ENCODE results near the gene GLUD1.
A peak's percentile ranks its signal among the peaks of the same experiment; 100 is the strongest.
"Not testable (repeated sequence)": the region's sequence is repeated elsewhere in the genome, so short reads cannot be mapped to it uniquely, and the experiment has no call there.

GLUD1 gene

DNA sequence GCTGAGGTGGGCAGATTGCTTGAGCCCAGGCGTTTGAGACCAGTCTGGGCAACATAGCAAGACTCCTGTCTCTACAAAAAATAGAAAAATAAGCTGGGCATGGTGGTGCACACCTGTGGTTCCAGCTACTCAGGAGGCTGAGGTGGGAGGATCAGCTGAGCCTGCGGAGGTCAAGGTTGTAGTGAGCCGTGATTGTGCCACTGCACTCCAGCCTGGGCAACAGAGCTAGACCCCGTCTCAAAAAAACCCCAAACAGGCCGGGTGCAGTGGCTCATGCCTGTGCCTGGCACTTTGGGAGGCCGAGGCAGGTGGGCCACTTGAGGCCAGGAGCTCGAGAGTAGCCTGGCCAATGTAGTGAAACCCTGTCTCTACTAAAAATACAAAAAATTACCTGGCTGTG is 51.1 kb downstream of the GLUD1 start:
- DNase-seq (ENCODE audit: low spot score), result not testable (repeated sequence)

DNA sequence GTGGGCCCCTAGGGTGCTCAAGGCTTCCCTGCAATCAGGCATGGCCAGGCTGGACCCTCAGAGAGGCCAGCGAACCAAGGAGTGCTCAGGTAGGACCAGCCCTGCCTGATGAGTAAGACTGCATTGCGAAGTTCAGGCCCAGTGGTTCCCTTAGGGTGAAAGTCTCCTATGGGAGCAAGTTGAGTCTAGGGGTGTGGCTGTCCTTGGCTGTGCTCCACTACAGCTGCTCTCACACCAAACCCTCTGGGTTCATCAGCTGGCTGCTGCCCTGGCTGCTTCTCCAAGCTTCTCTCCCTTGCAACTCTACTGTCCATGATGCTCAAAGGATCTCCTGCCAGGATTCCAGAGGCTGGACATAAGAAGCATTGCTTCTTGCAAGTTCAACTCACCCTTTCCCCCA is 55.9 kb downstream of the GLUD1 start:
- DNase-seq (ENCODE audit: low spot score), result no peak

DNA sequence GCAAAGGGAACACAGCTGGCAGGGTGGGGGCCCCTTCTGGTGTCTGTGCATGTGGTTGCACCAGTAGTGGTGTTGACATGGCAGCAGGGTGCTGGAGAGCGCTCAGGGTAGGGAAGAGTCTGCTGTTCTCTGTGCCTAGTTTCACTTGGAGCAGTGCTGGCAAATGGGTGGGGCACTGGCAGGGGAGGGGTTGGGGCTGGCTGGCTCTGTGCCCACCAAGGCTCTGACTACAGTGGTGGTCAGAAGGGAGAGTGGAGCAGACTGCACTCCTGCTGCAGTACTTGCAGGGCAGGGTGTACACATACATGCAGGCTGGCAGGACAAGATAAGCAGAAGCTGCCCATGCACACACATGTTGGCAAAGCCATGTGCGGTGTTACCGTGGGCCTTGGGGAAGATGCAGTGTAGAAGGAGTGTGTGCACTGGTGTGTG is 56.3 kb downstream of the GLUD1 start:
- DNase-seq (ENCODE audit: low spot score), result no peak

DNA sequence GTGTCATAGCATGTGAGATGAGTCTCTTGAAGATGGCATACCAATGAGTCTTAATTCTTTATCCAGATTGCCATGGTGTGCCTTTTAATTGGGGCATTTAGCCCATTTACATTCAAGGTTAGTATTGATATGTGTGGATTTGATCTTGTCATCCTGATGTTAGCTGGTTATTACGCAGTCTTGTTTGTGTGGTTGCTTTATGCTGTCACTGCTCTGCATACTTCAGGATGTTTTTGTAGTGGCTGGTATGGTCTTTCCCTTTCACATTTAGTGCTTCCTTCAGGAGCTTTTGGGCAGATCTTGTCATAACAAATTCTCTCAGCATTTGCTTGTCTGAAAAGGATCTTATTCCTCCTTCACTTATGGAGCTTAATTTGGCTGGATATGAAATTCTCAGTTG is 58.0 kb downstream of the GLUD1 start:
- no peak for DNase-seq (ENCODE audit: low spot score)

DNA sequence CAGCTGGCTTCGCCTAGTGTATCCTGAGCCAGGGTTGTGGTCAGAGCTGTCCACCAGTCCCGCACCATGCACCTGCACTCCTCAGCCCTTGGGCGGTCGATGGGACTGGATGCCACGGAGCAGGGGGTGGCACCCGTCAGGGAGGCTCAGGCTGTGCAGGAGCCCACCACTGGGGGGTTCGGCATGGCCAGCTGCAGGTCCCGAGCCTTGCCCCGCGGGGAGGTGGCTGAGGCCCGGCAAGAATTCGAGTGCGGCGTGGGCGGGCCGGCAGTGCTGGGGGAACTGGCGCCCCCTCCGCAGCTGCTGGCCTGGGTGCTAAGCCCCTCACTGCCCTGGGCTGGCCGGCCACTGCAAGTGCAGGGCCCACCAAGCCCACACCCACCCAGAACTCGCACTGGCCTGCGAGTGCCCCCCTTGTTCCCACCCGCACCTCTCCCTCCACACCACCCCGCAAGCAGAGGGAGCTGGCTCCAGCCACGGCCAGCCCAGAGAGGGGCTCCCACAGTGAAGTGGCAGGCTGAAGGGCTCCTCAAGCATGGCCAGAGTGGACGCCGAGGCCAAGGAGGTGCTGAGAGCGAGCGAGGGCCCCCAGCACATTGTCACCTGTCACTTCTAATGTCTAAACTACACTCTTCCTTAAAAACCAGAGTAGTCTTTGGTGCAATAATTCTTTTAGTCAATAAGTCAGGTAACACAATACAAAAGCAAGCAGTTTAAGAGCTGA is 63.6 kb downstream of the GLUD1 start:
- no peak for DNase-seq (ENCODE audit: low spot score)

DNA sequence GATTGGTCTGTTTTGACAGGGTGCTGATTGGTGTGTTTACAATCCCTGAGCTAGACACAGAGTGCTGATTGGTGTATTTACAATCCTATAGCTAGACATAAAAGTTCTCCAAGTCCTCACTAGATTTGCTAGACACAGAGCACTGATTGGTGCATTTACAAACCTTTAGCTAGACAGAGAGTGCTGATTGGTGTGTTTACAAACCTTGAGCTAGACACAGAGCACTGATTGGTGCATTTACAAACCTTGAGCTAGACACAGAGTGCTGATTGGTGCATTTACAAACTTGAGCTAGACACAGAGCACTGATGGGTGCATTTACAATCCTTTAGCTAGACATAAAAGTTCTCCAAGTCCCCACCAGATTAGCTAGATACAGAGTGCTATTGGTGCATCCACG is 64.2 kb downstream of the GLUD1 start:
- not testable (repeated sequence) for DNase-seq (ENCODE audit: low spot score)

DNA sequence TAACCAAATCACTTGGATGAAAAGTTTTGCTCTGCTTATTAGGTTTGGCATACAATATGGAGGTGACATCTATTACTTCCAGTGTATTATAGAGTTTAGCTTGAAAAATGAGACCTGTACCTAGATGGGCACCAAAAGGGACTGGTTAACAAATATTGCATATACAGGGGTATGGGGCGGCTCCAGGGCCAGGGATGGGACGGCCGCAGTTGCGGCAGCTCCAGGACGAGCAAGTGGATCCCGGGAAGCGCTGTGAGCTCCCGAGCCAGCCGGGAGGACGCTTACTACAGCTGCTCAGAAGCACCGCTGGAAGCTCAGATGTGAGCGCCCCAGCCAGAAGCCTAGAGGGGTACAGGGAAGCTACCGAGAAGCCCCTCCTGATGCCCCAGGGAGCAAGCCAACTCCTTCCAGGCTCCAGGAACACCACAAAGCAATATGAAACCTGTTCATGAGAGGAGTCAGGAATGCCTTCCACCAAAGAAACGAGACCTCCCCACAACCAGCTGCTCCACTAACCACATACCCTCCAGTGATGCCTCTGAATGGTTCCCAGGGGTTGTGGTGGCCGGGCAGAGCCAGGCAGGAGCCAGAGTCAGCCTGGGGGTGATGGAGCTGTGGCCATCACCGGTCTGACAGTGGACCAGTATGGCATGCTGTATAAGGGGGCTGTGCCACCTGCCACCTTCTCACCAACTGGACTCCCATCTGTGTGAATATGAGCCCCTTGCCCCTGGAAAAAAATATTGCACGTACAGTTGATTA is 67.7 kb downstream of the GLUD1 start:
- not testable (repeated sequence) for DNase-seq (ENCODE audit: low spot score)

DNA sequence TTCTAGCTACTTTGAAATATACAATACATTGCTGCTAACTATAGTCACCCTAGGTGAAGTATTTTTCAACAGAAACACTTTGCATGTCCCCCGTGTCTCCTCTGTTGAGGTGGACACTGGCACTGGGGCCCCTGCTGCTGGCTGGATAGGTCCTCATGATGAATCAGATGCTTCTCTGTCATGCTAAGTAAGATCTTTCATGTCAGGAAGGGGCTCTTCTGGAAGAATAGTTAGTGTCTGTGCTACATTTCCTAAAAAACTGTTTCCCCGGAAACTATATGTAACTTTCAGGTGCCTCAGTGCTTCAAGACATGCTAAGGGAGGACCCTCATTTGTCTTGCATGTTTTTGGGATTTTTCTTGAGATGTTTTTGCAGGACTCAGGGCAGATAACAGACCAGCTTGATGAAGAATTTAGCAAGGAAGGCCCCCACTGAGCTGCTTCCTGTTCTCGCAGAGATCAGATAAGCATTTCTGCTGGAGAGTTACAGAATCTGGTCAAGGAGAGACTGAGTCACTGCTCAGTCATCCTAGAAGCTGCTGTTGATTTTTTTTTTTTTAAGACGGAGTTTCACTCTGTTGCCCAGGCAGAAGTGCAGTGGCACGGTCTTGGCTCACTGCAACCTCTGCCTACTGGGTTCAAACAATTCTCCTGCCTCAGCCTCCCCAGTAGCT is 69.2 kb downstream of the GLUD1 start:
- DNase-seq (ENCODE audit: low spot score), result not testable (repeated sequence)

DNA sequence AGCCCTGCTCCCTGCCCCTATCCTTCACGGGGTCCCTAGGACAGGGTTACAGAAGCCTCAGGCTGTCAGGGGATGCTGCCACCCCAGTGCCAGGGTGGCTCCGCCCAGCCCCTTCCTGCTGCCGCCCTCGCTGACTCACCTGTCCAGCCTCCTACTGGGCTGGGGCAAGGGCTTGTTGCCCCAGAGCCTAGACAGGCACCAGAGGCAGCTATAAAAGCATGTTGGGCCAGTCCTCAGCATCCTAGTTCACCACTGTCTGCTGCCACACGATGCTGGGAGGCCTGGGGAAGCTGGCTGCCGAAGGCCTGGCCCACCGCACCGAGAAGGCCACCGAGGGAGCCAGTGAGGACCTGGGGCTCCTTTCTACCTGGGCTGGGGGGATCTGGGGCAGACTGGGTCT is 74.6 kb downstream of the GLUD1 start, which contains the start of gene FAM25A:
Gene FAM25A (plus strand): TSS at position 239 of the 400 bp plus-strand sequence. CDS start 31 bp downstream, at position 270.
- not testable (repeated sequence) for DNase-seq (ENCODE audit: low spot score)

DNA sequence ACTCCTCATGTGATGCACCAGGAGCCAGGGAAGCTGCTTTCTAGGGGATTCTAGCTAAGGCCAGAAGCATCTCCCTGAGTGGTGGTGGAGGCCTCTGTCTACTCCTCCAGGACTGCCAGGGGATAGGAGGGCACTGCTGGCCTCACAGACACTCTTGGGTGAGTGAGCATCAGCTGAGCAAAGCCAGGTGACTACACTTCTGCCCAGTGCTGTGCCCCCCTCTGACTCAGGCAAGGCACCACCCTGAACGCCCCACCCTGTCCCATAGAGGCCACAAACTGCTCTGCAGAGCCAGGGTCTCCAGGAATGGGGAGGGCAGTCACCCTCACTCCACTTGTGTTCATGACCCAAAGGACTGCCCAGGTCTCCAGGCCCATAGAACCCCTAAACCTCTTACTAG is 75.1 kb downstream of the GLUD1 start:
- not testable (repeated sequence) for DNase-seq (ENCODE audit: low spot score)

DNA sequence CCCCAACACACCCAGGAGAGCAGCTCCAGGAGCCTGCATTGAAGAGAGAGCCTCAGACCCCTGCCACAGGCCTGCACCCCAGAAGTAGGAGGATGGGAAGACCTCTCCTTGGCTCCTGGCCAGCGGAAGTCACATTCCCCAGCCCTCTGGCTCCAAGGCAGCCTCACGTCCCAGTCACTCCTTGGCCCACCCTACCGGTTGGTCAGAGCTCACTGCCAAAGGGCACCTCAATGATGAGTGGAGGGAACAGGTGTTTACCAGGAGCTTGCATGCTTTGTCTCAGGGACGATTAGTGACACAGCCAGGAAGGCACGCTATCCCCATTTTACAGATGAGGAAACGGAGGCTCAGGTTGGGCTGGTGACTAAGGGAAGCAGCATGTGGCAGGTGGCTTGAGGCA is 75.6 kb downstream of the GLUD1 start:
- not testable (repeated sequence) for DNase-seq (ENCODE audit: low spot score)

DNA sequence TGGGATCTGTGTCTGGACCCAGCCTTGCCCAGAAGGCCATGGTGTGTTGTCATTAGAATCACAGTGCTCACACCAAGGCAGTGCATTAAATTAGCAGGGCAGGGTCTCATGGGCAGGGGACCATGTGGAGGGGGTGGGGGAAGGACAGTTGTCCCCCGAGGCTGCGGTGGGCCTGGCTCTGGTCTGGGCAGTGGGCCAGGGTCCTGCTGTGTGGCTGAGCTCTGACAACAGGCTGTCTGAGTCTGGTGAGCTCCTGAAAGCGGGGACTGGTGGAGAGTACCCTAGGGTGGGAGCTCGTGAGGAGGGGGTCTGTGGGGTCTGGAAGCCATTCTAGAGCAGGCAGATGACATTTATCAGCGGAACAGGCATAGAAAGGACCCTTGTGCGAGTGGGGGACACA is 76.5 kb downstream of the GLUD1 start:
- DNase-seq (ENCODE audit: low spot score), result not testable (repeated sequence)

DNA sequence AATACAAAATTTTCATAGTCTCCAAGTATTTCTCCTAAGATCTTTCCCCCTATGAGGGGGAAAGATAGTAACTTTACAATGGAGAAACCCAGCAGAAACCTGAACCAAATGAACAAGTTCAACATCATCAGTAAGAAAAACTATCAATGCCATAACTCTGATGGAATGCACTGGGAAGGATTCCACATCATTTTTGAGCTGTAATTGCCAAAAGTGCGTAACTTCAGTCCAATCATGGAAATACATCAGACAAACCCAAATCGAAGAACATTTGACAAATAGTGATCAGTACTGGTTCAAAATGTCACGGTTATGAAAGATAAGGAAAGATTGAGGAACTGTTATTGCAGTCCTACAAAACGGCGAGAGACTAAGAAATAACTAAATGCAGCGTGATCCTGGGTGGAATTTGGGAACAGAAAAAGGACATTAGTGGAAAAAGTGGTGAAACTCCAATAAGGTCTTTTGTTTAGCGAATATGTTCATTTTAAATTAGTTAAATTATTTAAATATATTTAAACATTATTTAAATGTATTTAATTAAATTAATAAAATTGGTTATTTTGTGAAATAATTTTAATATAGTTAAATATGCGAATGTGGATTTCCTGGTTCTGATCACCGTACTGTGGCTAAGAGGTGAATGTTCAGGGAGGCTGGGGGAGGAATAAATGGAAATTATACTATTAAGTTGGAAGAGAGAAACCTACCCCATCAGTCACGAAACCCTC is 79.5 kb downstream of the GLUD1 start:
- not testable (repeated sequence) for DNase-seq (ENCODE audit: low spot score)

DNA sequence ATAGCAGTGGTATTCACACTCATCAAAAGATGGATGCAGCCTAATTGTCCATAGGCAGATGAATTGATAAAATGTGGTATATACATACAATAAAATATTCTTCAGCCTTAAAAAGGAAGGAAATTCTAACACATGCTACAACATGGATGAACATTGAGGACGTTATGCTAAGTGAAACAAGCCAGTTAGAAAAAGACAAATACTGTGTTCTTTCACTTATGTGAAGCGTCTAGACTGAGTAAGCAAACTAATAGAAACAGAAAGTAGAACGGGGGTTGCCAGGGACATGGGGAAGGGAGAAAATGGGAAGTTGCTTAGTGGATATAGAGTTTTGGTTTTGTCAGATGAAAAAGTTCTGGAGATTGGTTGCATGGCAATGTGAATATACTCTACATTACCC is 81.1 kb downstream of the GLUD1 start:
- not testable (repeated sequence) for DNase-seq (ENCODE audit: low spot score)

DNA sequence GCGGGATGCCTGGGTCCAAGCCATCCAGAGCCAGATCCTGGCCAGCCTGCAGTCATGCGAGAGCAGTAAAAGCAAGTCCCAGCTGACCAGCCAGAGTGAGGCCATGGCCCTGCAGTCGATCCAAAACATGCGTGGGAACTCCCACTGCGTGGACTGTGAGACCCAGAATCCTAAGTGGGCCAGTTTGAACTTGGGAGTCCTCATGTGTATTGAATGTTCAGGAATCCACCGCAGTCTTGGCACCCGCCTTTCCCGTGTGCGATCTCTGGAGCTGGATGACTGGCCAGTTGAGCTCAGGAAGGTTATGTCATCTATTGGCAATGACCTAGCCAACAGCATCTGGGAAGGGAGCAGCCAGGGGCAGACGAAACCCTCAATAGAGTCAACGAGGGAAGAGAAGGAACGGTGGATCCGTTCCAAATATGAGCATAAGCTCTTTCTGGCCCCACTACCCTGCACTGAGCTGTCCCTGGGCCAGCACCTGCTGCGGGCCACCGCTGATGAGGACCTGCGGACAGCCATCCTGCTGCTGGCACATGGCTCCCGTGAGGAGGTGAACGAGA is 85.4 kb downstream of the GLUD1 start:
- DNase-seq (ENCODE audit: low spot score), result peak; percentile 3

DNA sequence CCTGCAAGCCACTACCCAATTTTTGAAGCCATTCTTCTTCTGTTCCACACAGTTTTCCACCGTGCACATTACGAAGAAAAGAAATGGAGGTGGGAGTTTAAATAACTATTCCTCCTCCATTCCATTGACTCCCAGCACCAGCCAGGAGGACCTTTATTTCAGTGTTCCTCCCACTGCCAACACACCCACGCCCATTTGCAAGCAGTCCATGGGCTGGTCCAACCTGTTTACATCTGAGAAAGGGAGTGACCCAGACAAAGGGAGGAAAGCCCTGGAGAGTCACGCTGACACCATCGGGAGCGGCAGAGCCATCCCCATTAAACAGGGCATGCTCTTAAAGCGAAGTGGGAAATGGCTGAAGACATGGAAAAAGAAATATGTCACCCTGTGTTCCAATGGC is 86.3 kb downstream of the GLUD1 start:
- DNase-seq (ENCODE audit: low spot score), result not testable (repeated sequence)

DNA sequence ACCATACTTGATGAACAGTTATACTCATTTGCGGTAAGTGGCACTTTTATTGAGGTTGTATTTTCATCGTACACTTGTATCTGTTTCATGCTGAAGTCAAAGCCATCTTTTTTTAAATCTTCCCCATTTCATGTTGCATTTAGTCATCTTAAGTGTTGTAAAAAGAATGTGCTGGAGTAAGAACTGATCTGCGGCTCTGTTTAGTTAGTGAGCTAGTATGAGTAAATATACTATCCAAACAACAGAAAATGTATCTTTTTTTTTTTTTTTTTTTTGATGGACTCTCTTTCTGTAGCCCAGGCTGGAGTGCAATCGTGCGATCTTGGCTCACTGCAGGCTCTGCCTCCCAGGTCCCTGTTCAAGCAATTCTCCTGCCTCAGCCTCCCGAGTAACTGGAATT is 87.0 kb downstream of the GLUD1 start:
- DNase-seq (ENCODE audit: low spot score), result not testable (repeated sequence)

DNA sequence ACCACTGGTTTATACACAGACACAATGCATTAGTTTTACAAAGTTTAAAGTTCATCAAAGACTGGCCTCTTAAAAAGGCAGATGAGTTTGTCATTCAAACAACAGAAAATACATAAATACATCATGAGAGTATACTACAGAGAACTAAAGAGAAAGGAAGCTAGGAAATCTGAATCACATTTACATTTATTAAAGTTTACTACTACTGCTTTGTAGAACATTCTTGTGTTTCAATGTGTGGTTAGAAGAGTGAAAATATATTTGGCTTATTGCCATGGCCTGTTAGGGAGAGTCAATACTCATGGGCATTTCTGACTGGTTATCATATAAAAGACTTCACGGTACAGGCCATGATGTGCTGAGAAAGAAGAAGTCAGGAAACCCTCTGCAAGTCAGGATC is 87.5 kb downstream of the GLUD1 start:
- DNase-seq (ENCODE audit: low spot score), result not testable (repeated sequence)

DNA sequence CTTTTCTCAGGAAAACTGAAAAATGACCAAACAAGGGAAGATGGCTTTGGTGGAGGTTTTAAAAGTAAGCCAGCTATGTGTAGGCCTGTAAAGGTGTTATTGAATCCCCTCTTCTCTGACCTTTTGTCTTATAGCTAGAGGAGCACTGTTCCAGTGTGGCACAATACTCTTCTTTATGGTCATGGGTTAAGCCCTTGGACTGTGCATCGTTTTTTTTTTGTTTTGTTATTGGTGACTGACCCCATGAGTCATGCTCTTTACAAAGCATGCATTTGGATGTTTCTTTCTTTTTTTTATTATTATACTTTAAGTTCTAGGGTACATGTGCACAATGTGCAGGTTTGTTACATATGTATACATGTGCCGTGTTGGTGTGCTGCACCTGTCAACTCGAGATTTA is 94.2 kb downstream of the GLUD1 start:
- no peak for DNase-seq (ENCODE audit: low spot score)

All from cerebellar cortex (tissue), 1 donor.